Measurements from ENCODE around the gene DUSP14.

The DUSP14 gene

DNA sequence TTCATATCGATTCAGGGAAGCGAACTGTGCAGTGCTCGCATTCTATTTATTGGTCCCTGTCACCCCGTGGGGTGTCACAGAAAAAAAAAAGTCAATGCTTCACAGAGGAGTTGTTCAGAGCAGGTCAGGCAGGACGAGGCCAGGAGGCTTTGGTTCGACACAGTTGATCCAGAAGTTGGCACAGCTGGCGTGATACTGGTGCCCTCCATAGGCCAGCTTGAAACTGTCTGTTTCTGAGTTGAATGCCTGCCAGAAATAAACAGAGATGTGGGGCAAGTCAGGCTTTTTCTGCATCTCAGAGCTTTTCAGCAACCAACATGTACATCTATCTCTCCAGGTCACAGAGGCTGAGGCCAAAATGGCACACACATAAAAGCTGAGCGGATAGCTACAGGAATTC, 29.1 kb downstream of the DUSP14 start:
- no peak for DNase-seq

DNA sequence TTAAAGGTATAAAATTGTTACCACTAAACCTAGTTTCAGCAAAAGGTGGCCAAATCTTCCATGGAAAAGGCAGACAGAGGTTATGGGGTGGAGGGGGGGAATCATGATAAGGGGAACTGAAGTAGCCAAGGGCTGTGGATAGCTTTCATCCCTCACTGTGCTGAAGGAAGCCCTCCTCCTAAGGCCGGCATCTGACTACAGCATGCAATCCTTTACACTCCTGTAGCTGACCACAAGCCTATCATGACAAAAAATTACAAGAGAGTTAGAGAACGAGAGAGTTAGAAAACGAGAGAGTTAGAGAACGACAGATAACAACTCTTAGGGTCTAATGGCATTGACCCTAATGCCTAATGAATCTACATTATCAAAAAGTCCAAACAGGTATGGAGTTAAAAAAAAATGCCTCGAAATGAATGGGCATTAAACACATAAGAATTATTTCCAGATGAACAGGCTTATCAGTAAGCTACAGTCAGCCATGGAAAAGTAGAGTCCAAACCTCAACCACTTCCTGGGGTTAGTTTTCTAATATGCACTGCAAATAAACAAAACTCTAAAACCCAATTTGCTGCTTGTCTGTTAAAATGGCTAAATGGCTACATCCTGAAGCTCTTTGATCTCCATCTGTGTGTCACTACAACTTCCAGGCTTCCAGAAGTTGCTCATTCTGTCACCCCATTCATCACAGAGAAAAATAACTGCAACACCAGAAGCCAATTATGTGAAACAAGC, 29.7 kb downstream of the DUSP14 start:
- no peak for DNase-seq

DNA sequence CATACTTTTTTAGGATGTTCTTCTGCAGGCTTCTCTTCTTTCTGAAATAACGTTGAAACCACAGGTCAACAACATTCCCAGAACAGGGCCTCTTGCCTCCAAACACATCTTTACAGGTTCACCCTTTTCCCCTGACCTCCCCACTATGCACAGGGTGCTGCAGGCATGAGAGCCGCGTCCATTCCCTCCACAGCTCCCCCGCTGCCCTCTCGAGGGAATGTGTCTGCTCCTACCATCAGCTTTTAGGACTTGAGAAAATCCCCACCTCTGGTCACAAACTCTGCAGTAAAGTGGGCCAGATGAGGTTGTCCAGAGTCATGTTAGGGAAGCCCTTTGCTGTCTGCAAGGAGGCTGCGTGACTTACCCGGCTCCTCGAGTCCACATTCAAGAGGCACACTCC, 30.5 kb downstream of the DUSP14 start:
- DNase-seq, result no peak

DNA sequence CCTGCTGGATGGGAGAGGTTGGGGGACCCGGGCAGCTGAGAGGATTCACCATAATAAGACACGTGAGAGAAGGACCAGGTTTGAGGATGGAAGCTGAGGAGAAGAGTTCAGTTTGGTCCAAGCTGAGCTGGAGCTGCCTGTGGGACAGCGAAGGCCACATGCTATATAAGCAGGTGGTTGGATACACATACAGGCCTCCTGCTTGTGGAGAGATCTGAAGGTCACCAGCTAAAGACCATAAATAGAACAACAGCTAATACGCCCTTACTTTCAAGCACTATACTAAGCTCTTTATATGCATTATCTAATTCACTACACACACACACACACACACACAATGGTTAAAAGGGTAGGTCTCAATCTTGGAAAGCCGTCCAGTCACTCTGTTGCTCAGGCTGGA, 32.1 kb downstream of the DUSP14 start:
- no peak for DNase-seq

DNA sequence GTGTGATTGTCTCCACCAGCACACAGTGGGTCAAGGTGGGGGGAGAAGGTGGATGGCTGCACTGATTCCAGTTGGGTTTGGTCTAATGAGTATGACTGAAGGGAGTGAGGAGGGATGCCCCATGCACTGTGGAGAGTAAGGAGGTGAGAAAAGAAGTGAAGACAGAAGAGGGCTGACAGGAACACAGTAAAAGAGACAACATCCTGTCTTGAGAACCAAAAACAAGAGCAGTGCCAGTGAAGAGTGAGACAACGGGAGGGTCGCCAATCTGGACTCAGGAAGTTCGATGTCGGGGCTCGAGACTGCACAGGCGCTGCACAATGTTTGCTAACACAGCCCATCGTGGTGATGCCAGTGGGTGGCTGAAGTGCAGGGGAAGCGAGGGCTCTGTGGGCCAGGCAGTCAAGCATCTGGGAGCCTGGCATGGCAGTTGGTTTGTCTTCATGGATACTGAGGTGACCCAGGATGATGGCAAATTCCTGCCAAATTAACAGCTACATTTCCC, 34.1 kb downstream of the DUSP14 start:
- no peak for DNase-seq

DNA sequence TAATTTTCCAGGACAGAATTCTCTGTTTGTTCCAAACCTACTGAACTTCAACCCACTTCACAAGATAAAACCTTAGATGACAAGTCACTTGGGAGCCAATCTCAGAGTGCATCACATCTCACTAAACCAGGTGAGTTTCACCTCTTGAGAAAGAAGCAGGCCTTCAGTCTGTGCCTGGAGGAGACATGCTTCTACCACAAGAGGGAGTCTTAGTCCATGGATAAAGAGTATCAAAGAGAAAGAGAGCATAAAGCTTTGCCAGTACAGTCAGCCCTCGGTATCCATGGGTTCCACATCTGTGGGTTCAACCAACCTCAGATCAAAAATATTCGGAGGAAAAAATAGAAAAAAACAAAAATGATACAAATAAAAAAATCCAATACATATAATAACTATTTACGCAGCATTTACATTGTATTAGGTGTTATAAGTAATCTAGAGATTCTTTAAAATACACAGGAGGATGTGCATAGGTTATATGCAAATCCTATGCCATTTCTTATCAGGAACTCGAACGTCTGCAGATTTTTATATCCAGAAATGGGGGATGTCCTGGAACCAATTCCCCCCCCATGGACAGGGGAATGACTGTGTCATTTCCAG, 37.7 kb downstream of the DUSP14 start:
- DNase-seq, result no peak

DNA sequence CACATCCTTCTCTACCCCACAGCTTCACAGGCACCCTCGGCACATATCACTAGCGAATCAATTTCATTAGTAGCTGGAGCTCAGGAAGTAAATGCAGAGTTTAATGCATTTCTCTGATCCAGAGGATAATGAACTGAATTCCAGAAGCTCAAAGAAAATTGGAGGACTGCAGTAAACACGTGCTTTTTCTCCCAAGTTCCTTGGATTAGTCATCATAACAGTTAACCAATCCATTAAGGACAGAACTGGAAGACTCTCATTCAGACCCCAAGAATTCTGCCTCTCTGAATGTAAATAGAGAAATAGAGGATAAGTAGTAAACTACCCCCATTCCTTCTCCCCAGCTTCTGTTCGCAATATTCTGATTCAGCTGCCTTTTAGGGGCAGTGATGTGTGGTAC, 40.7 kb downstream of the DUSP14 start:
- no peak for DNase-seq

DNA sequence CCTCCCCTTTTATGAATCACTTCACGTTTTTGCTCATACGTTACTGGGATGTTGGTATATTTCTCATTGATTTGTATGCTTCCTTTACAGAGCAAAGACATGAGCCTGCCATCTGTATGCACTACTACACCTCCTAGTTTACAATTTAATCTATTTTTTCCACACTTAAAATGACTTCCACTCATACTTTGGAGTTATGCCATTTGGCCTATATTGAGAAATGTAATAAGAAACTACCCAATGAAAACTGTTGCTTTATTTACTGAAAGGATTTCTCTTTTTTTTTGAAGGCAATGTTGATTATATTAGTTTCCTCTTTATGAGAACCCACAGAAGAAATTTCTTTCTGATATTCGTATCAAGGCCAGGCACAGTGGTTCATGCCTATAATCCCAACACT, 43.1 kb downstream of the DUSP14 start:
- no peak for DNase-seq

DNA sequence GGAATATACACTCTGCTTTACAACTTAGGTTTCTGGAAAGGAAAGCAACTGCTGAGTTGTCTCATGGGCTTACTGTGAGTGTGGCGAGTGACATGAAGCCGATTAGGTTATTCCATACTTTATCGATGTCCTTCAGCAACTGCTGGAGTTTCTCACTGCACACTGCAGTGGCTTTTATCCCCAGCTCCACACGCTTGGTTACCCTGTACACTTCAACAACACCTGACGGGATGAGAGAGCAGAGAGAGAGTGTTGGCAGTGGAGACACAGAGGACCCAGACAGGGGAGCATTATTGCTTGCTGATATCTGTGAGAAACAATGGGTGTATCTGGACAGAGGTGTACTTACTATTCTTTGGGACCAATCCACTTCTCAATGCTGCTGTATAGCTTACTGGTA, 46.2 kb downstream of the DUSP14 start:
- no peak for DNase-seq

DNA sequence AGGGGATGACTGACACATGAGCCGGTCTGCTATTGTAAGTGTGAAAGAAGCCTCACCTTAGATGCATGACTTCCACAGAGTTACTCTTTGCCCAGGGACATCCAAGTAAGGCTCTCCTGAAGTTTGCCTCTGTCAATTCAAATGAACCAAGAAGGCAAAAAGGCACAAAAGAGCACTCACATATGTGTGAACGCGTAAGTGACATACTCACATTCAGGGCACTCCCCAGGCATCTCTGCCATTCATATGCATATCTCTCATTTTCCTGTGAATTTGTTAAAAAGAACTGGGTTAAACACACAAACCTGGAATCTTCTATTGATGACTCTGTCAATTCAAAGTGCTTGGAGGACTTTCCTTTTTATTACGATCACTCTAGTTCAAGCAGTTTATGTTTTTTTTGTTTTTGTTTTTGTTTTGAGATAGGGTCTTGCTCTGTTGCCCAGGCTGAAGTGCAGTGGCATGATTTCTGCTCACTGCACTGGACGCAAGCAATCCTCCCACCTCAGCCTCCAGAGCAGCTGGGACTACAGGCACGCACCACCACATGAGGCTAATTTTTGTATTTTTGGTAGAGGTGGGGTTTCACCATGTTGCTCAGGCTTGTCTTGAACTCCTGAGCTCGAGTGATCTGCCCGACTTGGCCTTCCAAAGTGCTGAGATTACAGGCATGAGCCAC, 49.4 kb downstream of the DUSP14 start:
- no peak for DNase-seq

DNA sequence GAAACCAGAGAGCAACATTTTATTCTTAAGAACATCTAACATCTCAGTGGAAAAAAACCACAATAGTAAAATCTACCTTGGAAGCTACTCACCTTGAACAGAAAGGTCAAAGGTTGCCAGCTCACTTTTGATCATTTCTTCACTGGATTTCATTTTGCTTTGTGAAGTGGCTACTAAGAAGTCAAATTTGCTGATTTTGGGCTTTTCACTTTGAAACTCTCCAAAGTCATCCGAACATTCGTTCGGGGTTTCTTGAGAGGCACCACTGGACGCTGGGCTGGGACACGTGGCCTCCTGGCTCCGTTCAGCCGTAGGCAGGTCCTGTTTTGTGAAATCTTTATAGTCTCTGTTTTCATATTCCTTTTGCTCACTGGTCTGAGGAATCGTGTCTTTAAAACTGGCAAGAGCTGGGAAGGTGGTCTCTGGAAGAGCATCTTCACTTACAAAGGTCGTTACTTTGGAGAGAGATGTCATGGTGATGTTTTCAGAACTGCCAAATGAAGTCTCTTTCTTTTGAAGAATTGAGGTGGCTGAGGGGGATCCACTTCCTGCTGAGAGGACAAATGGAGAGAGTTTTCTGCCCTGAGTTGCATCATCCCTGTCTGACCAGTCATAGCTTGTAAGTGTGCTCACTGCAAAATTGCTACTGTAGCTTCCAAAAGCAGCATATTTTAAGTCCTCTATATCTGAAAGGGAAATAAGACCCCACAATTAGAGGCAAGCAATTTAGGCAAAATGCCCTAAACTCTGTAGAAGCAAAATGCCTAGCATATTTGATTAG, 52.4 kb downstream of the DUSP14 start:
- DNase-seq, result no peak

DNA sequence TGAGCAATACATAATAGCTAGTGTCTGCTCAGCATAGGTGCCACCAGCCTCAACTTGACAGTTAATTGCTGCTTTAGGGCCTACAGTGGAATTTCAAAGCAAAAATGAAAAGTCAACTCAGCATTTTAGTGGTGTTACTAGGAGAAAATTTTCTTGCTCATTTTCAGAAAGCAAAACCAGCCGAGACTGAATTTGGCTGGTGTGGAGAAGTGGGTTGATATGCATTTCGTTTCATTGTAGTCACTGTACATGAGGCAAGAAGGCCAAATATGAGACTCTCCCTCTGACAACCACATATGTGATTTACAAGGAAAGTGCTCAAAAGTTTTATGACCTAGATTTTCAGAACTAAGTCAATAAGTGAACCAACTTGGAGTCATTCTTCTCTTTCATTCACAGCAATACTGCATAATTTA, 54.0 kb downstream of the DUSP14 start:
- no peak for DNase-seq

DNA sequence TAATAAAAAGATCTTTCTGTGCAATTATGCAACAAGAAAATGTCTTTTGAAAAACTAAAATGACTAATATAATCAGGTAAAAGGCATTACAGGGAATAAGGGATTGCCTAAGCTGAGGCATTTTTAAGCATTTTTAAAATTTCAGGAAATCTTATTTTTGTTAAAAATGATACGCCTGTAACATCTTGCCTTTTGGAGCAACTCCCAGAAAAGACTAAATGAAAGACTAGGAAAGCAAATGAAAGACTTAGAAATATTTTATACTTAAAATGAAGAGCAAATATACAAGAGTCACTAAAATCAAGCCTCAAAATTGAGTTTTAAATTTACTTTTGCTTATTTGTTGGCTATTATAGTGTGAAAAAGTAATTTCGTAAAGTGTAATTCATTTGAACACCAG, 55.8 kb downstream of the DUSP14 start:
- no peak for DNase-seq

DNA sequence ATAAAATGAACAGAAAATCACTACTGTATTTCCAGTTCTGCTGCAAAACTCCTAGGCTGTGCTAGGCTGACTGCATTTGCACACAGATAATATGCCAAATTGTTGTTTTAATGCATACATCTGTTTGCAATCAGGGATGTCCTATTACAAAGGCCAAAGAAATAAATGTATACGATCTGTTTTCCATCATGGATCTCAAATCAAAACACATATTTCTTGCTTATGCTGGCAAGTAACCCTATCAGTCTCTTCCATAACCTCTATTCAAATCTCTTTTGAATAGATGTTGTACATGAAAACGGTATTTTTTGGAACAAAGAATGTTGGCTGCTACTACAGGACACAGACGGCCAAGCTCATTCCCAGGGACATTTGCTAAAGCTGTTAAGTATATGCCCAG, 56.6 kb downstream of the DUSP14 start:
- DNase-seq, result no peak

DNA sequence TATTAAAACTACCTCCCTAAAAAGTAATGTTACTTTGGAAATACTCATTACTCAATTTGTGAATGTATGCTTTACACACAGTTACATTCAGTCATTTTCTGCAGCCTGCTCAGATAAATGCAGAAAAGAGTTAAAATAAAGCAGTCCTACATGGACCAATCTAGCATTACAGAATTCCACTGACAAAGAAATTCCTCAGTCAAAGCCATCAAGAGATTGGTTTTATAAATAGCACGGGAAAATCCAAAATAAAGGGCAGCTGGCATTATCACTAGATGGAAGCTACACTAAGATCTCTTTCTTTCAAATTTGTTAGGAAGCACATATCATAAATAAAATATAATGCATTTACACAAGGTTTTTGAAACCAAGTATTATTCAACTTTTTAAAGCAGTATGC, 58.3 kb downstream of the DUSP14 start:
- no peak for DNase-seq

DNA sequence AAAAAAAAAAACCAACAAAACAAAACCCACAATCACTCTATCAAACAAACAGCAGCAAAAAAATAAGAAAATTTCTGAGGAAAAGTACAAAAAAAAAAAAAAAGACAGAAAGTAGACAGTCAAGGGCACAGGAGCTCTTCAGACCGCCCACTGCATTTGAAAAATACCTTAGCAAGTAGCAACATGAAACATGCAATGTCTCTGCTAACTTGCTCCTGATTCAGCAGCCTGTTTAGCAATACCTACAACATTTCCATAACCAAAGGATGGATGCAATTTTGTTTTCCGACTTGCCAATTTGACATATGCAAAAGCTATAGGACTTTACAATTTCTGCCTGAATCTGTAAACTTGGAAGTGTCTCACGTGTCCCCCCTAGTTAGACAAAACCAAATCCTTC, 62.1 kb downstream of the DUSP14 start:
- no peak for DNase-seq

DNA sequence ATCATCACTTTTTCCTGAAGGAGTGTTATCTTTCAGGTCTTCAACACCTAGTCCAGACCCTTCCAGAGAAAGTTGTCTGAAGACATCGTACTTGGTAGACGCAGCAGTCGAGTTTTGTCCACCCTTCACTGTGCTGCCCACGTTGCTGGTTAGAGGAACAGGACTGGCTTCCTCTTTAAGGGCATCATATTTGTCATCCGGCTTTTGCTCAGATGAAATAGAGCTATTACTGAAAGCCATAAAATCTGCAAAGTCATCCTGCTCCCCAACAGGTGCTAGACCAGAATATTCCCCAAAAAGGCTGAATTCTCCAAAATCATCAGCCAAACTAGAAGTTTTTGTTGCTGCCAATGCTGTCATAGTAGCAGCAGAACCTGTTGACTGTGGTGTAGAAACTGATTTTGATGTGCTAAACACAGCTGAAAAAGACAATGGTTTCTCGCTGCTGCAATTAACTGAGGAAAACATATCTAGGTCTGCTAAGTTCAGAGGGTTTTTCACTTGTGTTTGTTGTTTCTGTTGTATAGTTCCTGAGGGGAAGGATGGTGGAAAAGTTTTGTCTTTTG, 63.8 kb downstream of the DUSP14 start:
- DNase-seq, result no peak

DNA sequence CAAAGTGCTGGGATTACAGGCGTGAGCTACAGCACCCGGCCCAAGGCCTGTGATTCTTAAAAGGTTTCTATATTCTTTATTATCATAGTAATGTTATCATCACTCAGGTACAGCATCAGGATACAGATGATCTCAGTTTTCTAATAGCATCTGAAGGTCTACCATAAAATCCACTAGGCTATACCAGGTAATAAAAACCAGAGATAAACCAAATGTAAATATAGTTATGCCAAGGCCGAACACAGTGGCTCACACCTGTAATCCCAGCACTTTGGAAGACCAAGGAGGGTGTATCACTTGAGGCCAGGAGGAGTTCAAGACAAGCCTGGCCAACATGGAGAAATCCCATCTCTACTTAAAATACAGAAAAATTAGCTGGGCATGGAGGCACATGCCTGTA, 65.7 kb downstream of the DUSP14 start:
- DNase-seq, result no peak

DNA sequence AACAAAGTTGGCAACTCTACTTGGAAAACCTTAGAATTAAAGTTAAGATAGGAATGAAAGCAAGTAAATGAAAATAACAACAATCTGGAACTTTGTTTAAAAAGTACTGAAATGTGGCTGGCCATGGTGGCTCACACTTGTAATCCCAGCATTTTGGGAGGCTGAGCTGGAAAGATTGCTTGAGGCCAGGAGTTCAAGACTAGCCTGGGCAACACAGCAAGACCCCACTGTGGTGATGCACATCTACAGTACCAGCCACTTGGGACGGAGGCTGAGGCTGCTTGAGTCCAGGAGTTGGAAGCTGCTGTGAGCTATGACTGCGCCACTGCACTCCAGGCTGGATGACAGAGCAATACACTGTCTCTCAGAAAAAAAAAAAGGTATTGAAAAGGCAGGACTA, 67.8 kb downstream of the DUSP14 start:
- no peak for DNase-seq

DNA sequence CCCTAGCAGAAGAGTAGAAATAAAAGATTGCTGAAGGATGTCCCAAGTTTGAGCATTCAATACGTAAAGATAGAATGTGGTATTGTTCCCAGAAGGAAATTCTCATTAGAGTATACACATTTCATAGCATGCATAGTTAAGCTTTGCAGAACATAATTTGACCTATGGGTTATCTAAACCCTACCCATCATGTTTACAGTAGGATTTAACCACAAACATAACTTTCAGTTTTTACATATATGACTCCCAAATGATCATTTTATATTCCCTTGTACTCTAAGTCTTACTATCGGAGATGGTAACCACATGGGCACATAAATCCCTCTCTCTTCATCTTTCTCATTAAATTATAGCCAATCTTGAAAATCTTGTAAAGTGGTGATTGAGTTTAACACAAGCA, 68.6 kb downstream of the DUSP14 start:
- DNase-seq, result no peak

DNA sequence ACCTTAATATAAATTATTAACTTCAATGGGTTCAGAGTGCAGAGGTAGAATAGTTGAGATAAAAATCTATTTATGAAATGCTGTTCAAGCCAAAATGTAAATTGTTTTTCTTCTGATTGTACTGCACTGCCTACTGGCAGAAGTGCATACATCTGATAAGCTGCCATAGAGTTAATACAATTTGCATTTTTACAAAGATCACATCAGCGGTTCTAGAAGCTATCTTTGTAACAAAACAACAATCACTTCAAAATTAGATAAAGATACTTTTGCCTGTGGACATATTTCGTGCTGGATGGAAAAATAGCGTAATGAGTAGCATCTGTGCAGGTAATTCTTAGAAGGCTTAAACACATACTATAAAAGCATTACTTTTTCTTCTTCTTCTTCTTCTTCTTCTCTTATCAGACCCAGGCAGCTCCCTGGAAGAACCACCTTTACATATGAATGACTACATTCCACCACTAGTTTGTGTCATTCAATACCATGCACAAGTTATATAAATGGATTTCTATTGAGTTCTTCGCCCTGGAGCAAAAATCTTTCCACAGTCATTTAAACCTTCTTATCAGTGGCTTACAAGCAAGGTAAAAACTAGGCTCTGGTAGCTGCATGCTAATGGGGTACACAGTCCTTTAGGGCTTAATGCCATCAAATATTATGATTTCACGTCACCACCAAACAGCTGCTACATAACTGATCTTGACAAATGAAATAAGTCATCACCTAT, 72.5 kb downstream of the DUSP14 start:
- no peak for DNase-seq

Measured in NCI-H2107 (cell line).